ENCODE data around the gene ACSS2.

DNA sequence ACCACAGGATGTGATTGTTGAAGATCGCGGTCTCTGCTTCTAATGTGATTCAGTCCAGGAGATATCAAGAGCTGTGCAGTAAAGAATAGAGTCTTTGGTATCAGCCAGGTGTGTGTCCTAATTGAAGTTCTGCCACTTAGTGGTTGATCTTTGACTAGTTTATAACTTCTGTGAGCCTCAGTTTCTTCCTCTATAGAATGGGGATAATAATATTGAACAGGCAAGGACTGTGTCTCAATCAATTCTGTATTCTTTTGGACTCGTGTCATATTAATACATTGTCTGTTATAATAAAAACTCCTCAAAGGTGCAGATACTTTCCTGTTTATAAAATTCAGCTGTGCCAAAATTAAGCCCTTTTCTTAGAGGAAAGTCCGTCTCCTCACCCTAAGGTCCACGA lies 27.8 kb upstream of the ACSS2 start:
- TF ChIP-seq NANOG (IDR thresholded peaks at IDR 0.05; ENCODE audit: insufficient read depth, low read depth, low read length, poor library complexity, severe bottlenecking) (no peak), POLR2AphosphoS5 (IDR thresholded peaks at IDR 0.05; ENCODE audit: low read depth, low read length) (no peak), CTCF (IDR thresholded peaks at IDR 0.05; ENCODE audit: control extremely low read depth in 1 of 3, insufficient read depth in 1 of 3, low read depth in 1 of 3, low read length in 3 of 3) (no peak), POLR2A (IDR thresholded peaks at IDR 0.05; ENCODE audit: control extremely low read depth in 1 of 2, low read depth in 2 of 2, low read length in 2 of 2) (no peak)
- TF ChIP-seq, protein P1, sequence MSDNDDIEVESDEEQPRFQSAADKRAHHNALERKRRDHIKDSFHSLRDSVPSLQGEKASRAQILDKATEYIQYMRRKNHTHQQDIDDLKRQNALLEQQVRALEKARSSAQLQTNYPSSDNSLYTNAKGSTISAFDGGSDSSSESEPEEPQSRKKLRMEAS (IDR thresholded peaks at IDR 0.05) = no peak
